Gastrocnemius medialis (tissue), 4 donors: ENCODE measurements around the gene ZFHX3.

Experiments
- CTCF ChIP-seq, 5 experiments: fragments of 450-650 bp in 3 of 5; fragments of 200-600 bp in 2 of 5; sonication (generic) in 2 of 5; IDR thresholded peaks in 4 of 5; conservative IDR thresholded peaks in 1 of 5; 1 replicate in 4 of 5; 2 replicates in 1 of 5; pipeline ENCODE4 v1.5.1; 2016 to 2019; ENCODE audit warnings: antibody characterized with exemption in 5 of 5, mild to moderate bottlenecking in 3 of 5, moderate library complexity in 3 of 5
- POLR2A ChIP-seq, 2 donors: fragments of 450-650 bp; IDR thresholded peaks; one replicate each; pipeline ENCODE4 v1.6.1; 2017; ENCODE audit warnings: antibody characterized with exemption in 2 of 2, mild to moderate bottlenecking in 2 of 2, moderate library complexity in 2 of 2

GRCh38 chr16:73024571-73025105 is 23.3 kb downstream of the ZFHX3 start:
- TF ChIP-seq CTCF (IDR thresholded peaks at IDR 0.05 in 4 of 5, conservative IDR thresholded peaks at IDR 0.05 in 1 of 5) = no peak
- TF ChIP-seq POLR2A (IDR thresholded peaks at IDR 0.05) = no peak
